Measurements from ENCODE around the gene CNIH3. TPM values are rescaled to one million over a fixed set of nuclear protein-coding genes. Genes with fewer than 3 reads are reported as not detected.

CNIH3 gene
- total RNA-seq, 1 experiment from 2014 or later: 1.8 TPM

DNA sequence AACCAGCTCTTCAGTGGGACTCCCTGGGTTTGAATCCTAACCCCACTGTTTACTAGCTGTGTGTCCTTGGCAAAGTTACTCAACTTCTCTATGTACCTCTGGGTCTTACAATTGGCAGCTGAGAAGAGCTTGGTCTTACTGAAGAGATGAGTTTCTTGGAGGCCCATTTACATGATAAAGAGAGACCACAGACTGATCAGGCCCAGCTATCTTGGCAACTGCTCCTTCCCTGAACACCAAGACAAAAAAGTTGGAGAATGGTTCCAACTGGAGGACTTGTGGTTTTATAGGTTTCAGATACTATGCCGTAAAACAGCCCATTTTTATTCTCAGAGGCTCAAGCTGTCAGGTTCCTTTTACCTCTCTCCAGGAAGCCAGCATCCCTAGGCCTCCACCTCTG is 24.8 kb upstream of the CNIH3 start:
- Histone ChIP-seq H3K4me1 (ENCODE audit: control insufficient read depth in 1 of 2, insufficient read depth in 2 of 2, low read length in 2 of 2) (peaks cover 0 to 2% of the 10 kb centered on the region in 2 experiments; a peak in 1 of 4 replicates), H3K9me3 (ENCODE audit: control insufficient read depth in 1 of 2, insufficient read depth in 1 of 2, low read depth in 1 of 2, low read length in 2 of 2) (no peaks in the 10 kb centered on the region), H4K20me1 (ENCODE audit: insufficient read depth) (no peaks in the 10 kb centered on the region), H3K79me2 (ENCODE audit: insufficient read depth, low read length) (no peaks in the 10 kb centered on the region), H2AFZ (ENCODE audit: low read depth, low read length, poor library complexity, severe bottlenecking) (no peak overlapping the region), H3K9me2 (ENCODE audit: insufficient read depth) (no peaks in the 10 kb centered on the region), H3K36me3 (ENCODE audit: control insufficient read depth in 1 of 2, insufficient read depth in 2 of 2, low read length in 2 of 2) (no peaks in the 10 kb centered on the region), H3K27ac (ENCODE audit: low read depth, low read length) (no peak overlapping the region), H3K27me3 (ENCODE audit: insufficient read depth, low read length) (no peaks in the 10 kb centered on the region), H3K4me2 (ENCODE audit: low read length) (no peak overlapping the region), H3K9ac (ENCODE audit: low read length) (no peak overlapping the region), H3K4me3 (replicated peaks in 1 of 2; ENCODE audit: low read depth in 1 of 2, low read length in 2 of 2) (no peak overlapping the region)
- TF ChIP-seq ELF1 (IDR thresholded peaks at IDR 0.05; ENCODE audit: borderline replicate concordance, low read depth): no peak
- TF ChIP-seq YY1 (IDR thresholded peaks at IDR 0.05; ENCODE audit: extremely low read depth, insufficient replicate concordance, low read depth, low read length): no peak
- RAD21 ChIA-PET (ENCODE audit: low non-redundant PET in 1 of 2, low total read pairs in 2 of 2, uncharacterized antibody in 2 of 2, unreplicated experiment in 2 of 2): no interaction called here
- ATAC-seq (no peak), DNase-seq (ENCODE audit: low read depth, low spot score) (no peak)
- BruUV-seq (replicated peaks): no TSS peak
- intact Hi-C loops (cut with micrococcal nuclease): no loop called here
- CTCF ChIA-PET: no interaction called here
- POLR2A ChIA-PET: no interaction called here

GRCh38 chr1:224592636-224593582 is 23.2 kb upstream of the CNIH3 start:
- H4K20me1 ChIP-seq (ENCODE audit: insufficient read depth): no peaks in the 10 kb centered on the region
- no peak for TF ChIP-seq ZFX (IDR thresholded peaks at IDR 0.05)
- no peak for TF ChIP-seq JUND (IDR thresholded peaks at IDR 0.05)
- no peak for TF ChIP-seq SRF (IDR thresholded peaks at IDR 0.05; ENCODE audit: low read depth)
- no peak for TF ChIP-seq REST (IDR thresholded peaks at IDR 0.05; ENCODE audit: low read depth)
- TF ChIP-seq, protein P1, sequence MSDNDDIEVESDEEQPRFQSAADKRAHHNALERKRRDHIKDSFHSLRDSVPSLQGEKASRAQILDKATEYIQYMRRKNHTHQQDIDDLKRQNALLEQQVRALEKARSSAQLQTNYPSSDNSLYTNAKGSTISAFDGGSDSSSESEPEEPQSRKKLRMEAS (IDR thresholded peaks at IDR 0.05): no peak
- no peak for TF ChIP-seq POLR2A (IDR thresholded peaks at IDR 0.05; ENCODE audit: borderline replicate concordance, extremely low read depth, insufficient read depth, insufficient read length)
- no peak for TF ChIP-seq FOSL1 (IDR thresholded peaks at IDR 0.05; ENCODE audit: low read depth)
- no peak for TF ChIP-seq EZH2 (IDR thresholded peaks at IDR 0.05)
- TF ChIP-seq YY1 (IDR thresholded peaks at IDR 0.05; ENCODE audit: extremely low read depth, insufficient replicate concordance, low read depth, low read length): no peak
- TF ChIP-seq SP1 (IDR thresholded peaks at IDR 0.05; ENCODE audit: low read depth): no peak
- TF ChIP-seq, protein P2, sequence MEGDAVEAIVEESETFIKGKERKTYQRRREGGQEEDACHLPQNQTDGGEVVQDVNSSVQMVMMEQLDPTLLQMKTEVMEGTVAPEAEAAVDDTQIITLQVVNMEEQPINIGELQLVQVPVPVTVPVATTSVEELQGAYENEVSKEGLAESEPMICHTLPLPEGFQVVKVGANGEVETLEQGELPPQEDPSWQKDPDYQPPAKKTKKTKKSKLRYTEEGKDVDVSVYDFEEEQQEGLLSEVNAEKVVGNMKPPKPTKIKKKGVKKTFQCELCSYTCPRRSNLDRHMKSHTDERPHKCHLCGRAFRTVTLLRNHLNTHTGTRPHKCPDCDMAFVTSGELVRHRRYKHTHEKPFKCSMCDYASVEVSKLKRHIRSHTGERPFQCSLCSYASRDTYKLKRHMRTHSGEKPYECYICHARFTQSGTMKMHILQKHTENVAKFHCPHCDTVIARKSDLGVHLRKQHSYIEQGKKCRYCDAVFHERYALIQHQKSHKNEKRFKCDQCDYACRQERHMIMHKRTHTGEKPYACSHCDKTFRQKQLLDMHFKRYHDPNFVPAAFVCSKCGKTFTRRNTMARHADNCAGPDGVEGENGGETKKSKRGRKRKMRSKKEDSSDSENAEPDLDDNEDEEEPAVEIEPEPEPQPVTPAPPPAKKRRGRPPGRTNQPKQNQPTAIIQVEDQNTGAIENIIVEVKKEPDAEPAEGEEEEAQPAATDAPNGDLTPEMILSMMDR (IDR thresholded peaks at IDR 0.05 in 2 of 3, conservative IDR thresholded peaks at IDR 0.05 in 1 of 3; ENCODE audit: borderline replicate concordance in 1 of 3, insufficient read depth in 1 of 3, low read depth in 2 of 3, low read length in 2 of 3): no peak
- TF ChIP-seq ZNF274 (IDR thresholded peaks at IDR 0.05; ENCODE audit: low read depth, low read length): no peak
- TF ChIP-seq TCF7L2 (IDR thresholded peaks at IDR 0.05; ENCODE audit: borderline replicate concordance, extremely low read depth, insufficient read depth, insufficient read length): no peak

More at GRCh38 chr1:224592636-224593582, 23.2 kb upstream of the CNIH3 start:
- Histone ChIP-seq H3K36me3 (ENCODE audit: control insufficient read depth in 1 of 2, insufficient read depth in 2 of 2, low read length in 2 of 2) (no peaks in the 10 kb centered on the region), H3K27ac (ENCODE audit: low read depth, low read length) (no peak overlapping the region), H3K9ac (ENCODE audit: low read length) (no peak overlapping the region), H3K4me2 (ENCODE audit: low read length) (no peak overlapping the region), H3K4me3 (replicated peaks in 1 of 2; ENCODE audit: low read depth in 1 of 2, low read length in 2 of 2) (no peak overlapping the region), H3K9me2 (ENCODE audit: insufficient read depth) (no peaks in the 10 kb centered on the region), H3K79me2 (ENCODE audit: insufficient read depth, low read length) (no peaks in the 10 kb centered on the region), H3K9me3 (ENCODE audit: control insufficient read depth in 1 of 2, insufficient read depth in 1 of 2, low read depth in 1 of 2, low read length in 2 of 2) (no peaks in the 10 kb centered on the region), H3K27me3 (ENCODE audit: insufficient read depth, low read length) (no peaks in the 10 kb centered on the region), H2AFZ (ENCODE audit: low read depth, low read length, poor library complexity, severe bottlenecking) (no peak overlapping the region), H3K4me1 (ENCODE audit: control insufficient read depth in 1 of 2, insufficient read depth in 2 of 2, low read length in 2 of 2) (peaks cover 0 to 2% of the 10 kb centered on the region in 2 experiments; a peak in 1 of 4 replicates)
- DNase-seq (ENCODE audit: low read depth, low spot score): no peak
- ATAC-seq: peak; percentile 47
- CTCF ChIA-PET: no interaction called here
- RAD21 ChIA-PET (ENCODE audit: low non-redundant PET in 1 of 2, low total read pairs in 2 of 2, uncharacterized antibody in 2 of 2, unreplicated experiment in 2 of 2): interaction anchor here in 1 of 2 experiments (0.7 kb wide), 1 partner anchor 1666 kb away, joined by 3 read pairs; no protein-coding TSS in a partner anchor
- intact Hi-C loops (cut with micrococcal nuclease): no loop called here
- no TSS peak for BruUV-seq (replicated peaks)
- POLR2A ChIA-PET: no interaction called here

Measured in HCT116 (cell line).